HG03196 (cell line): ENCODE measurements around the gene COASY.
"Not testable (repeated sequence)": the region's sequence is repeated elsewhere in the genome, so short reads cannot be mapped to it uniquely, and the experiment has no call there.

Source experiments
- ATAC-seq: cut with Tn5 transposase; IDR thresholded peaks from one replicate; pipeline ENCODE4 v1.9.1; 2021; ENCODE audit not compliant: unreplicated experiment

COASY gene

GRCh38 chr17:42552736-42553135, 9.2 kb upstream of the COASY start, which contains the start of gene HSD17B1:
Gene HSD17B1 (plus strand): TSS chr17:42552923. CDS start chr17:42552934, 11 bp downstream.
- not testable (repeated sequence) for ATAC-seq

GRCh38 chr17:42553161-42553818, 8.7 kb upstream of the COASY start:
- ATAC-seq: no peak

DNA sequence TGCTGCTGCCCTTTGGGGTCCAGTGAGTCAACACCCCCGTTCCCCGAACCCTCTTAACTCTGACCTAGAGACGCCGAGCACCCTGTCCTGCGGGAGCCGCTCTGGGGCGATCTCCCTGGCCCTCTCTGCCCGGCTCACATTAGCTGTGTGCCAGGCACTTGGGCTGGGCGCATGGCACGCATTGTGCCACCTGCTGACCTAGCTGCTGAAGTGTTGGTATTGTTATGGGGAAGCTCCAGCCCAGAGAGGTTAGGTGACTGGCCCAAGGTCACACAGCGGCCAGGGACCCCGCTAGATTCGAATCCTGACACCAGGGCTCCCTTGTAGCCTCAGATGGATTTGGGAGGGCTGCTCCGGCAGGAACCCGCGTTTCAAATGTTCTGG, 8.1 kb upstream of the COASY start:
- no peak for ATAC-seq

DNA sequence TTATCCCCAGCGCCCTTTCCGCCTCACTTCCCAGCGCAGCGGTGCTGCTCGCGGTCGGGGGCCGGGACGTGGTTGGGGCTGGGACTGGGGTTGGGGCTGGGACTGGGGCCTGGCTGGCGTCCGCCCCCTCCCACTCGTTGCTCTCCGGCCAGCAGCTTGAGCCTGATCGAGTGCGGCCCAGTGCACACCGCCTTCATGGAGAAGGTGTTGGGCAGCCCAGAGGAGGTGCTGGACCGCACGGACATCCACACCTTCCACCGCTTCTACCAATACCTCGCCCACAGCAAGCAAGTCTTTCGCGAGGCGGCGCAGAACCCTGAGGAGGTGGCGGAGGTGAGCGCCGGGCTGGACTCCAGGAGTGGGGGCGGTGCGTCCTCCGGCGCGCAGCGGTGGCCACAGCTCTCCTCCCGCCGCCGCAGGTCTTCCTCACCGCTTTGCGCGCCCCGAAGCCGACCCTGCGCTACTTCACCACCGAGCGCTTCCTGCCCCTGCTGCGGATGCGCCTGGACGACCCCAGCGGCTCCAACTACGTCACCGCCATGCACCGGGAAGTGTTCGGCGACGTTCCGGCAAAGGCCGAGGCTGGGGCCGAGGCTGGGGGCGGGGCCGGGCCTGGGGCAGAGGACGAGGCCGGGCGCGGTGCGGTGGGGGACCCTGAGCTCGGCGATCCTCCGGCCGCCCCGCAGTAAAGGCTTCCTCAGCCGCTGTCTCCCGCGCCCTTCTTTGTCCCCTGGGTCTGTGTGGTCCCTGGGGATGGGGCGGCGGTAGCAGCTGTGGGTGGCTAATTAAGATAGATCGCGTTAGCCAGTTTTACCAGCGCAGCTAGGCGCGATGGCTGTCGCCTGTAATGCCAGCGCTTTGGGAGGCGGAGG, 7.5 kb upstream of the COASY start:
- ATAC-seq: peak; percentile 63

- ATAC-seq: no peak
Observed at GRCh38 chr17:42555122-42555622, 6.8 kb upstream of the COASY start.

- ATAC-seq: not testable (repeated sequence)
Observed at GRCh38 chr17:42555961-42556617, 5.9 kb upstream of the COASY start.

- ATAC-seq: no peak
Observed at GRCh38 chr17:42559075-42559474, 2.9 kb upstream of the COASY start.

GRCh38 chr17:42560246-42560645, 1.7 kb upstream of the COASY start:
- ATAC-seq: no peak

- no peak for ATAC-seq
Observed at GRCh38 chr17:42562388-42563142, 617 bp downstream of the COASY start.

DNA sequence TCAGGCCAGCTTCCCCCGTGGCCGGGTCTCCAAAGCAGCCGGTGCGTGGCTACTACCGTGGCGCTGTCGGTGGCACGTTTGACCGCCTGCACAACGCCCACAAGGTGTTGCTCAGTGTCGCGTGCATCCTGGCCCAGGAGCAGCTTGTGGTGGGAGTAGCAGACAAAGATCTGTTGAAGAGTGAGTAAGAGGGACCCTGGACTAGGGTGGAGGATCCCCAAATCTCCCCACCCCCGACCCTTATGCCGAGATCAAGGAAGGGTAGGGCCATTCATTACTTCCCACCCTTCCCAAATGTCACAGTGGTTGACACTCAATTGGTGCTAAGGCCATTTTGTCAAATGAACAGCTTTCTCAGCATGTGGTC, 1.2 kb downstream of the COASY start:
- ATAC-seq: no peak

- no peak for ATAC-seq
Observed at GRCh38 chr17:42563543-42563942, 1.6 kb downstream of the COASY start.

GRCh38 chr17:42563950-42564349, 2.0 kb downstream of the COASY start:
- ATAC-seq: no peak

GRCh38 chr17:42564815-42565522, 3.0 kb downstream of the COASY start:
- no peak for ATAC-seq

- no peak for ATAC-seq
Observed at GRCh38 chr17:42565523-42566214, 3.7 kb downstream of the COASY start.

DNA sequence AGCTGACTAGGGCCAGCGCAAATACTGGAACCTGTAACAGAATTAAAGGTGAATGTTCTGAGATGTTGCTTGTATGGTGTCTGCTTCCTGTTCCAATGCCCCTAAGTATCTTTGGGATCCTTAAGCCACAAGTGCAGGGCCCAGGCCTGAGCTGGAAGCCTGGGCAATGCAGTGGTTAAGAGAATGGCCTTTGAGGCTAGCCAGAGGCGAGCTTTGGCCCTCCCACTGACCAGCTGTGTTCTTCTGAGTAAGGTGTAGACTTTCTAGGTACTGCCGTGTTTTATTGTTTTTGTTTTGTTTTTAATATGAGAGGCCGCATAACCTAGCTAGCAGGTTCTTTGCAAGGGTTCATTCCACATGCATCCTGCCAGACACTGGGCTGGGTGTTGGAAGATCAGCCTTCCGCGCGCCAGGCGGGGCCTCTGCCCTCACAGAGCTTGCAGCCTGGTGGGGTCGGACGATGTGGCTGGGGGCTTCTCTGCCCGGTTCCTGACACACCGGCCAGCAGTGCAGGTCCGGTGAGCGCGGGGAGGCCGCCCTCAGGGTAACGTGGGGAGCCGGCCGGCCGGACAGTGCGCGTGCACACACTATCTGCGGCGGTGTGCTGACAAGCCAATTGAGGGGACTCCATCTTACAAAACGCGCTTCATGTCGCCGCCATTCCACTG, 4.4 kb downstream of the COASY start:
- ATAC-seq: no peak

DNA sequence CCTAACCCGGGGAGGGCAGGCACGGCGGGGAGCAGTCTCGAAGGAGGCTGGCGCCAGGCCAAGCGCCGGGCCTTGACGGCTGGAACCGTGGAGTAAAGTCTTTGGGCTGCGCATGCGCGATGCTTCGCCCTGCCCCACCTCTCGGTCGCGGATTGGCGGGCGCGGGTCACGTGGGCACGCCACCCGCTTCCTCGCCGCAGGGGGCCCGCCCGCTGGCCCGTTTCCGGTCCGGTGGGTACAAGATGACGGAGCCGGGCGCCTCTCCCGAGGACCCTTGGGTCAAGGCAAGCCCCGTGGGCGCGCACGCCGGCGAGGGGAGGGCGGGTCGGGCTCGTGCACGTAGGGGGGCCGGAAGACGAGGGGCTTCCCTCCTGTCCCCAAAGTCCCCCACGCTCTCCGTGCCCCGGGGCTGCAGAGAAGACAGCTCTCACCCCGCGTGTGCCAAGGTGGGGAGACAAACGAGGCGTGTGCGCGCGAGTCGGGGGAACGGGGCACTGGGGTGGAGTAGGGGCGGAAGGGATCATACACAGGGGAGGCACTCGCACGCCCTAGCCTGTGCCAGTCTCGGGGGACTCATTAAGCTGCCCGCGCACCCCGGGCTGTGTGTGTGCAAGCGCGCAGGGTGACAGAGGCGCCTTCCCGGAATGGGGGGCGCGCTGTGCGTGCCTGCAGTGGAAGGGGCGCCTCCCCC, 5.1 kb downstream of the COASY start, which contains the start of gene MLX:
TSS of gene MLX (plus strand) at position 218 of the 691 bp plus-strand sequence. CDS start at position 243, 25 bp downstream.
- peak; percentile 43 for ATAC-seq

GRCh38 chr17:42568341-42569111, 6.6 kb downstream of the COASY start:
- ATAC-seq: no peak
